C4-2B (cell line): Measurements from ENCODE around the gene TLNRD1.

Experiments used
- ZFX ChIP-seq: fragments of 450-650 bp; IDR thresholded peaks from 2 replicates; pipeline ENCODE4 v1.6.1; 2017
- TF ChIP-seq, protein P1 (sequence below): fragments of 450-650 bp; conservative IDR thresholded peaks from 2 replicates; pipeline ENCODE4 v1.5.1; 2017; ENCODE audit warnings: mild to moderate bottlenecking

DNA sequence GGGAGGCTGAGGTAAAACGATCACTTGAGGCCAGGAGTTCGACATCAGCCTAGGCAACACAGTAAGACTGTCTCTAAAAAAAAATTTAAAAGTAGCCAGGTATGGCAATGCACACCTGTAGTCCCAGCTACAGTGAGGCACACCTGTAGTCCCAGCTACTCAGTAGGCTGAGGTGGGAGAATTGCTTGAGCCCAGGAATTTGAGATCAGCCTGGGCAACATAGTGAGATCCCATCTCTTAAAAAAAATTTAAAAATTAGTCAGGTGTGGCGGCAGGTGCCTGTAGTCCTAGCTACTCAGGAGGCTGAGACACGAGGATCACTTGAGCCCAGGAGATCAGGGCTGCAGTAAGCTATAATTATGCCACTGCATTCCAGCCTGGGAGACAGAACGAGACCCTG is 17.9 kb upstream of the TLNRD1 start:
- TF ChIP-seq, protein P1, sequence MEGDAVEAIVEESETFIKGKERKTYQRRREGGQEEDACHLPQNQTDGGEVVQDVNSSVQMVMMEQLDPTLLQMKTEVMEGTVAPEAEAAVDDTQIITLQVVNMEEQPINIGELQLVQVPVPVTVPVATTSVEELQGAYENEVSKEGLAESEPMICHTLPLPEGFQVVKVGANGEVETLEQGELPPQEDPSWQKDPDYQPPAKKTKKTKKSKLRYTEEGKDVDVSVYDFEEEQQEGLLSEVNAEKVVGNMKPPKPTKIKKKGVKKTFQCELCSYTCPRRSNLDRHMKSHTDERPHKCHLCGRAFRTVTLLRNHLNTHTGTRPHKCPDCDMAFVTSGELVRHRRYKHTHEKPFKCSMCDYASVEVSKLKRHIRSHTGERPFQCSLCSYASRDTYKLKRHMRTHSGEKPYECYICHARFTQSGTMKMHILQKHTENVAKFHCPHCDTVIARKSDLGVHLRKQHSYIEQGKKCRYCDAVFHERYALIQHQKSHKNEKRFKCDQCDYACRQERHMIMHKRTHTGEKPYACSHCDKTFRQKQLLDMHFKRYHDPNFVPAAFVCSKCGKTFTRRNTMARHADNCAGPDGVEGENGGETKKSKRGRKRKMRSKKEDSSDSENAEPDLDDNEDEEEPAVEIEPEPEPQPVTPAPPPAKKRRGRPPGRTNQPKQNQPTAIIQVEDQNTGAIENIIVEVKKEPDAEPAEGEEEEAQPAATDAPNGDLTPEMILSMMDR: no peak
- TF ChIP-seq ZFX: no peak
